Spinal cord (tissue), 10 donors: Measurements from ENCODE around the gene CRY2. TPM values are rescaled to one million over a fixed set of nuclear protein-coding genes. Genes with fewer than 3 reads are reported as not detected.
"Not testable (repeated sequence)": the region's sequence is repeated elsewhere in the genome, so short reads cannot be mapped to it uniquely, and the experiment has no call there.

ENCODE experiments used
- DNase-seq, 6 donors: peaks; one replicate each; pipeline versions ENCODE4 v3.0.0 to v3.0.0-alpha.2; 2013 to 2015; ENCODE audit warnings: low spot score in 6 of 6, low read depth in 4 of 6
- H3K27ac ChIP-seq: one replicate; pipeline ENCODE4 v1.5.1; 2013; ENCODE audit warnings: low read depth, low read length, control low read depth
- H3K27me3 ChIP-seq: one replicate; pipeline ENCODE4 v1.6.1; 2013; ENCODE audit warnings: low read length; ENCODE audit not compliant: control insufficient read depth, insufficient read depth
- H3K36me3 ChIP-seq: one replicate; pipeline ENCODE4 v1.6.1; 2013; ENCODE audit warnings: low read length; ENCODE audit not compliant: control insufficient read depth, insufficient read depth
- H3K4me1 ChIP-seq: one replicate; pipeline ENCODE4 v1.6.1; 2013; ENCODE audit warnings: low read length; ENCODE audit not compliant: control insufficient read depth, insufficient read depth
- H3K4me3 ChIP-seq: one replicate; pipeline ENCODE4 v1.5.1; 2013; ENCODE audit warnings: low read depth, low read length, control low read depth
- H3K9me3 ChIP-seq: one replicate; pipeline ENCODE4 v1.6.1; 2013; ENCODE audit warnings: low read length; ENCODE audit not compliant: control insufficient read depth, insufficient read depth
- WGBS: methylation state at CpG from one replicate; pipeline ENCODE4 v1.1.5; 2013; ENCODE audit warnings: missing lambda C conversion rate; ENCODE audit not compliant: insufficient coverage; 5-methylcytosine and 5-hydroxymethylcytosine counted together
- polyA plus RNA-seq, 2 donors: library from polyadenylated mRNA; unstranded; fragments of 120-200 nt; gene quantifications; one replicate each; pipeline ENCODE4 v1.2.1, GENCODE V29; 2013; ENCODE audit not compliant: insufficient read length in 2 of 2
- total RNA-seq, 2 donors: library from RNA; depleted of rRNA in 1 of 2; stranded (reverse); fragments of 120-200 nt in 1 of 2; fragments of >200 nt in 1 of 2; gene quantifications; one replicate each; pipeline versions ENCODE4 v1.2.3 to v1.2.4, GENCODE V29; 2013 to 2014
- donor health status: healthy.

The CRY2 gene
- total and polyA plus RNA-seq, 4 donors, result 38.9 to 45.2 (median 41.7) TPM

DNA sequence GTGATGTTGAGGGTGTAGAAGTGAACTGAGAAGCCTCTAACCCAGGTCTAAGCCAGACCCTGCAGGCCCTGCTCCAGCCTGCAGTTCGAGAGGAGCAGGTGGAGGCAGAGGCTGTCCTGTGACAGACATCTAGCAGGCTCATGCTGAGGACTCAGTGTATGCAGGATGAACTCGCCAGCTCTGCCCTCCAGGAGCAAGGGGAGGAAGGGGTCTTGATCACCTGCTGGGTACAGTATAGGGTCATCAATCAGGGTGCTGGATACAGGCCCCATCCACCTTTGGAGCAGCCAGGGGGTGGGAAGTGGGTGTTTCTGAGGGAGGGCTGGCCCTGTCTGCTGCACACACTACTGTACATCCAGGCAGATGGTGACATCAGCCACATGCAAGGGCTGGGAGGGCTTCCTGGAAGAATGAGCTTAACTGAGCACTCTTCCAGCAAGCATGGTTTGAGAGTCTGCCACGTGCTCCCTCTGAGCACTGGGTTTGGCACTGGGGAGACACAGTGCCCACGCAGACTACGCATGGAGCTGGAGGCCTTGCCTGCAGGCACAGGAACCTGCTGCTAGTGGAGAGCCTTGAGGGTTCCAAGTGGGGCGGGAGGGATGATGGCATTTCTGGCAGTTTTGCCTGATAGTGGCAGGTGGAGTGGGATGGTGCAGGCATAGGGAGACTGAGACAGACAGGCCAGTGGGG, 47.4 kb downstream of the CRY2 start:
- Histone ChIP-seq H3K27me3 (no peaks in the 10 kb centered on the region), H3K4me1 (peaks cover 57% of the 10 kb centered on the region), H3K27ac (no peak overlapping the region), H3K36me3 (peaks cover 31% of the 10 kb centered on the region), H3K9me3 (no peaks in the 10 kb centered on the region), H3K4me3 (no peak overlapping the region)
- WGBS, result 83% methylated on average over 6 of the region's 6 CpGs
- DNase-seq, result no peak

DNA sequence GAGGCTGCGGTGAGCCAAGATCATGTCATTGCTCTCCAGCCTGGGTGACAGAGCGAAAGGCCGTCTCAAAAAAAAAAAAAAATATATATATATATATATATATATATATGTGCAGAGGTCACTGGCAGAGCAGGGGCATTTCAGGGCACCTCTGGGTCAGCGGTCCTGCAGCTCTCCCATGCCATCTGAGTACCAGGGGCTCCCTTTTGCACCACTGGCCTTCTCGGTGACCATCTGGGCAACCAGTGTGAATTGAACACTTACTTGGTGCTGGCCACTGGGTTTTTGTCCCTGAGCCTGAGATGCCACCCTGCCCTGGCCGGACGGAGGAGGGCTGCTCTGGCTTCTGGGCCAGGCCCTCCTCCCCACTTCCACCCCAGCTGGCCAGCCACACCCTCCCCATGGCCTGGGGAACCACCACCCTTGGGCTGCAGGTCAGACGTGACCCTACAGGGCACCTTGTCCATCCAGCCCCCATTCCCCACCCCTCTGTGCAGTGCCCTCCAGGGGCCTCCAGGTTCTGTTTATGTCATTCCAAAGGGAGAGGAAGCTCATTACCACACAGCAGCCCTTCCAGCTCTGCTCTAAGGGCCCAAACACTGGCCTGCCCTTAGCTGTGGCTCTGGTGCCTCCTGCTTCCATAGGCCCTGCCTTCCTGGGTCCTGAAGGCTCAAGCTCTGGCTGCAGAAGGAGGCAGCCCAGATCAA, 48.4 kb downstream of the CRY2 start:
- Histone ChIP-seq H3K4me1 (peaks cover 57% of the 10 kb centered on the region), H3K36me3 (peaks cover 35% of the 10 kb centered on the region), H3K4me3 (no peak overlapping the region), H3K9me3 (no peaks in the 10 kb centered on the region), H3K27ac (peak overlapping the region; percentile 59), H3K27me3 (no peaks in the 10 kb centered on the region)
- WGBS, result 90% methylated on average over 5 of the region's 8 CpGs
- no peak for DNase-seq

DNA sequence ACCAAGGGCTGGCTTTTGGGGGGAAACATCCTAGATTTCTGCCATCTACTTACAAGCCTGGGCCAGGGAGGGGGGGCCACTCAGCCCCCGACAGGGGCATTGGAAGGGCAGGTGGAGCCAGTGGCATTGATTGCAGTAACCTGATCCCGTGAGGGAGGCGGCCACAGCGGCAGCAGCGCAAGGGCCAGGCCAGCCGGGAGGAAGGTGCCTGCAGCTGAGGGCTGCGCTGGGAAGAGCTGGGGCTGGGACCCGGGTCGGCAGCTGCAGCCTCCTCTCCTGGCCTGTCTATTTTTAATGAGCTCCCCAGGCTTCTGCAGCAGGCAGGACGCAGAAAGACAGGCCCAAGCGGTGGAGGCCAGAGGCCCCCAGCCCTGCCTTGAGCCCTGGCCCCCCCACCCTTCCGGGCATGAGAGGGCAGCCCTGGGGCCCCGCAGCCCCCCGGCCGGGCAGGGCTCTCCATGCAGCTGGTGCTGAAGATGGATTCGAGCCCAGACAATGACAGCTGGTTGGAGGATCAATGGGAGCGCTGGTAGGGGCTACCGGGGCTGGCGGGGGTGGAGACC, 49.2 kb downstream of the CRY2 start:
- 8% methylated on average over 19 of the region's 19 CpGs for WGBS
- Histone ChIP-seq H3K36me3 (peaks cover 40% of the 10 kb centered on the region), H3K4me1 (peaks cover 61% of the 10 kb centered on the region), H3K27me3 (no peaks in the 10 kb centered on the region), H3K27ac (peak overlapping the region; percentile 59), H3K4me3 (no peak overlapping the region), H3K9me3 (no peaks in the 10 kb centered on the region)
- DNase-seq, result peak in 1 of 6 donors; percentile 61

DNA sequence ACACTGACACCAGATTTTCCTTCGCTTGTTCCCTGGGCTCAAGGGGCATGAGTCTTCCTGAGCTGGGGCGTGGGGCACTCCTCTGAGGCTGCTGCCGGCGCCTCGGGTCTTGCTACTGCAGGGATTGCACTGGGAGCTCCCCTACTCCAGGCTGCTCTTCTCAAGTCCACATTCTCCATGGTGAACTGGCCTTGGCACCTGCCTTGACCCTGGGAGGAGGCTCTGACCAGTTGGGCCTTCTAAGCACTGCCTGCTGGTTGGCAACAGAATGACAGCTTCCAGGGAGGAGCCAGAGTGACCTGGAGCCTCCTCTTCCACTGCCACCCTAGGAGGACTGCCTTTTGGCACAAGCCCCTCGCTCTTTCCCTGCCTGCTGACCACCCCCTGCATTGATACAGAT, 50.3 kb downstream of the CRY2 start:
- Histone ChIP-seq H3K36me3 (peaks cover 49% of the 10 kb centered on the region), H3K27ac (no peak overlapping the region), H3K4me3 (no peak overlapping the region), H3K4me1 (peaks cover 72% of the 10 kb centered on the region), H3K27me3 (no peaks in the 10 kb centered on the region), H3K9me3 (no peaks in the 10 kb centered on the region)
- DNase-seq, result no peak
- WGBS, result 90% methylated on average over 5 of the region's 6 CpGs

DNA sequence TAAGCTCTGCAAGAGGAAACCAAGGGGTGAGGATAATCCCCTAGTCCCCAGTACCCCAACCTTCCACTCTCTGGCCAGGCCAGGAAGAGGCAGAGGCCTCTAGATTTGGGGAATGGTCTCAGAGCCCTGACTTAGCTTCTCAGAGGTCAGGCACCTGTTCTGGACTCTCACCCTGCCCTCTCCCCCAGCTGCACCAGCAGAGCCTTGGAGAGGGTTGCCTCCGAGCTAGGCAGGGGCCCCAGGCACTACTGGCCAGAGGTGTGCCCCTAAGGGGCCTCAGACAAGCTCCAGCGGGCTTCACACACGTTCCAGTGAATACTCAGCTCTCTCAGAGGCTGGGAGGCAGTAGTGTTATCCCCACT, 51.8 kb downstream of the CRY2 start:
- Histone ChIP-seq H3K9me3 (no peaks in the 10 kb centered on the region), H3K36me3 (peaks cover 59% of the 10 kb centered on the region), H3K4me1 (peaks cover 77% of the 10 kb centered on the region), H3K27me3 (no peaks in the 10 kb centered on the region), H3K27ac (peak overlapping the region; percentile 93), H3K4me3 (peak overlapping the region; percentile 50)
- 0% methylated on average over 3 of the region's 3 CpGs for WGBS
- DNase-seq, result no peak

DNA sequence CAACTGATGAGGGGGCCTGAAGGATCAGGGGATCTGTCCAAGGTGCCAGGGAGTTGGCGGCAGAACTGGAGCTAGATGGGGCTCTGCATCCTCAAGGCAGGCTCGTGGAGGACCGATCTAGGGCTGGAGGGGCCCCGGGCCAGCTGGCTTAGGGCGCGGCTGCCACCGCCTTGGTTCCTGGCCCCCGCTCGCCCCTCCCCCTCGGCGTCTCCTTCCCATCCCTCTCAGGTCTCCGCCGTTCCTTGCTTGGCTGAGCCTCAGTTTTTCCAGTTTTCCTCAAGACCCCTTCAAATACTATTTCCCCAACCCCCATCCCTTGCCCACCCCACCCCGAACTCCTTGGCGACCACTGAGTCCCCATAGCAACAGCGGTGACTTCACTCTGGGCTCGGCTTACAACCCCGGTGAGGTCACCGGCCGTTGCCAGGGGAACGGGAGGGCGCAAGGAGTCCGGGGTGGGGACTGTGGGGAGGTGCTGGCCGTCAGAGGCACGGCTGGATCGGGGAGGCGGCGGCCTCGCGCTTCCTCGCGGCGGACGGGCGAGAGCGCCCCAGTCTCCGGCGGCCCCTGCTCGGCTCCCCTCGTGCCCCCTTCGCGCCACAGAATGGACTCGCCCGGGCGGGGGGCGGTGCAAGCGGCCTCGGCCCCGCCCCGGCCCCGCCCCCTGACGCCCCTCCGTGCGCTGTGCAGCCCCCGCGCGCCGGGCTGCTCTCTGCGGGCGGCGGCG, 52.3 kb downstream of the CRY2 start:
- Histone ChIP-seq H3K27me3 (no peaks in the 10 kb centered on the region), H3K4me1 (peaks cover 79% of the 10 kb centered on the region), H3K36me3 (peaks cover 64% of the 10 kb centered on the region), H3K27ac (peak overlapping the region; percentile 93), H3K4me3 (peak overlapping the region; percentile 50), H3K9me3 (no peaks in the 10 kb centered on the region)
- DNase-seq, result peak in 5 of 6 donors; percentile 85 to 97 (median 88)
- under 1% methylated on average over 52 of the region's 62 CpGs for WGBS

DNA sequence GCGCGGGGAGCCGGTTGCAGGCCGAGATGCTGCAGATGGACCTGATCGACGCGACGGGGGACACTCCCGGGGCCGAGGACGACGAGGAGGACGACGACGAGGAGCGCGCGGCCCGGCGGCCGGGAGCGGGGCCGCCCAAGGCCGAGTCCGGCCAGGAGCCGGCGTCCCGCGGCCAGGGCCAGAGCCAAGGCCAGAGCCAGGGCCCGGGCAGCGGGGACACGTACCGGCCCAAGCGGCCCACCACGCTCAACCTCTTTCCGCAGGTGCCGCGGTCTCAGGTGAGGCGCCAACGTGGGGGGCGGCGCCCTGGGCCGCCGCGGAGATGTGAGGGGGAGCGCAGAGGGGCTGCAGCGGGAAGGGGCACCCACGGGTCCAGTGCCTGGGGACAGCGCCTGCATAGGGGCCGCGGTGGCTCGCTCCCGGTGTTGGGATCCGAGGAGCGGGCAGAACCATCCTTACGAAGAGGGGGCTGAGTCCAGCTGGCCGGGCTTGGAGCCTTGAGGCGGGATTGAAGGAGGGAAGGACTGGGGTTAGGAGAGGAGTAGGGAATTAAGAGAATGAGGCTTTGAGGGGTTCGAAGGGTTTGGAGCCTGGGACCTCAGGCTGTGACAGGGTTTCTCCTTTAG, 53.0 kb downstream of the CRY2 start:
- H3K9me3 ChIP-seq, H3K27me3 ChIP-seq: not testable (repeated sequence)
- DNase-seq, result peak in 1 of 6 donors; percentile 36
- Histone ChIP-seq H3K36me3 (peaks cover 69% of the 10 kb centered on the region), H3K27ac (peak overlapping the region; percentile 90), H3K4me1 (peaks cover 79% of the 10 kb centered on the region), H3K4me3 (peak overlapping the region; percentile 68)
- WGBS, result under 1% methylated on average over 28 of the region's 59 CpGs

DNA sequence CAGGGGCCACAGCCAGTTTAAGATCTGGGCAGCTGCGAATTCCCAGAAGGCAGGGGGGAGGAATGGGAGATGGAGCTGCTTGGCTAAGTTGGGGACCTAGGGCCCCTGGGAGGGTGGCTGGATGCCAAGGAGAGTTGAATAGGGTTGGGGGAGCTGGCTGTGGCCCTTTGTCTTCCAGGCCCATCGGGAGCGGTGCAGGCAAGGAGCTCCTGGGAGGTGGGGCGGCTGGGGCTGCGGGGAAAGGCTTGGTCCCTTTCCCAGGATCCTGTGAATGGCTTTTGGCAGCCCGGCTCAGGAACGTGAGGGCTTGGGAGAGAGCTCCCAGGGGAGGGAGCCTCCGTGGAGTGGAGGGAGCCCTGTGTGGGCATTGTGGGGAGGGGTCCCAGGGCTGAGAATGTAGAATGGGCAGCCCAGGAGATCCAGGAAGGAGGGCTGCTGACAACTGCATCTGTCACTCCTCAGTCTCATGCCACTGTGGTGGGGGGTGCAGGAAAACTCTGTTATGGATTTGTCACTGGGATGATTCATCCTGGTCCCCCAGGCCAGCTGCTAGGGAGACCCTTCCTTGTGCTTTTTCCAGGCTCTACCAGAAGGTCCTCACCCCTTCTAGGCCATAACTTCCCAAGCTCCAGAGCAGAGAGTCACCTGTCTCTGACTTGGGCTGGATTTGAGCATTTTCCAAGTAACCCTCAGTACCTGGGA, 53.8 kb downstream of the CRY2 start:
- WGBS, result 6% methylated on average over 8 of the region's 8 CpGs
- Histone ChIP-seq H3K9me3 (no peaks in the 10 kb centered on the region), H3K27me3 (no peaks in the 10 kb centered on the region), H3K36me3 (peaks cover 73% of the 10 kb centered on the region), H3K4me1 (peaks cover 73% of the 10 kb centered on the region), H3K27ac (peak overlapping the region; percentile 90), H3K4me3 (peak overlapping the region; percentile 68)
- DNase-seq, result peak in 4 of 6 donors; percentile 62 to 92 (median 81)

DNA sequence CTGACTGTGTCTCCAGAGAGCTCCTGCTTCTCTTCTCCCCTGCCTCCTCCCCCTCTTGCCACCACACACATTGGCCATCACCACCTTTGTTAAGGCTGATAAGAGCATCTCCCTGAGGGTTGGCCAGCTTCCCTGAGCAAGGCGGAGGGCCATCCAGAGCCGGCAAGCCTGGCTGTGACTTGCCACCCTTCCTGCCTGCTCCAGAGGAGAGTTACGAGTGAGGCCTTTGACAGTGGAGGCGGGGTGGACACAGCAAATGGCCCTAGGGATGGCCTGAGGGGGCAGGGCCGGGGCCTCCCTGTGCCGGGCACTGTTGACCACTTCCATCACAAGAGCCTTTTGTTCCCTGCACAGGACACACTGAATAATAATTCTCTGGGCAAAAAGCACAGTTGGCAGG, 54.4 kb downstream of the CRY2 start:
- Histone ChIP-seq H3K27me3 (no peaks in the 10 kb centered on the region), H3K36me3 (peaks cover 75% of the 10 kb centered on the region), H3K4me1 (peaks cover 71% of the 10 kb centered on the region), H3K4me3 (peak overlapping the region; percentile 68), H3K27ac (peak overlapping the region; percentile 90), H3K9me3 (no peaks in the 10 kb centered on the region)
- 21% methylated on average over 6 of the region's 6 CpGs for WGBS
- no peak for DNase-seq
